ENCODE data around the gene CHCHD1.

DNA sequence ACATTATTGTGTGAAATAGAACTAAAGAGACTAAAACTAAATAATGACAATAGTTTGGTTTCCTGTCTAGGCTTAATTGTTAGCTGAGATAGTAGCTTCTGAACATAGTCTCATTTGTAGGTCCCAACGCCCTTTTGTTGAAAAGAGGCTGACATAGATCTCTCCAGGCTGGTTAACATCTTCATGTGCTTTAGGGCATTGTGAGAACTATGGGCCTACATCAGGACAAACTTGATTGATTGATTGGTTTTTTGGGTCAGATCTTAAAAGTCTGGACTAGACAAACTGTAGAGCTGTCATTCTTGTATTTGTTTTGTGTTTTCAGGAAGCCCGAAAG is 869 bp downstream of the CHCHD1 start:
- TF ChIP-seq, protein P1, sequence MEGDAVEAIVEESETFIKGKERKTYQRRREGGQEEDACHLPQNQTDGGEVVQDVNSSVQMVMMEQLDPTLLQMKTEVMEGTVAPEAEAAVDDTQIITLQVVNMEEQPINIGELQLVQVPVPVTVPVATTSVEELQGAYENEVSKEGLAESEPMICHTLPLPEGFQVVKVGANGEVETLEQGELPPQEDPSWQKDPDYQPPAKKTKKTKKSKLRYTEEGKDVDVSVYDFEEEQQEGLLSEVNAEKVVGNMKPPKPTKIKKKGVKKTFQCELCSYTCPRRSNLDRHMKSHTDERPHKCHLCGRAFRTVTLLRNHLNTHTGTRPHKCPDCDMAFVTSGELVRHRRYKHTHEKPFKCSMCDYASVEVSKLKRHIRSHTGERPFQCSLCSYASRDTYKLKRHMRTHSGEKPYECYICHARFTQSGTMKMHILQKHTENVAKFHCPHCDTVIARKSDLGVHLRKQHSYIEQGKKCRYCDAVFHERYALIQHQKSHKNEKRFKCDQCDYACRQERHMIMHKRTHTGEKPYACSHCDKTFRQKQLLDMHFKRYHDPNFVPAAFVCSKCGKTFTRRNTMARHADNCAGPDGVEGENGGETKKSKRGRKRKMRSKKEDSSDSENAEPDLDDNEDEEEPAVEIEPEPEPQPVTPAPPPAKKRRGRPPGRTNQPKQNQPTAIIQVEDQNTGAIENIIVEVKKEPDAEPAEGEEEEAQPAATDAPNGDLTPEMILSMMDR (conservative IDR thresholded peaks at IDR 0.05; ENCODE audit: low read depth, low read length): no peak
- no peak for TF ChIP-seq EZH2 (IDR thresholded peaks at IDR 0.05; ENCODE audit: low read length, unreplicated experiment)

All from PC-3 (cell line).